Measurements from ENCODE around the gene PHACTR4.
"Not testable (repeated sequence)": the region's sequence is repeated elsewhere in the genome, so short reads cannot be mapped to it uniquely, and the experiment has no call there.

The PHACTR4 gene

DNA sequence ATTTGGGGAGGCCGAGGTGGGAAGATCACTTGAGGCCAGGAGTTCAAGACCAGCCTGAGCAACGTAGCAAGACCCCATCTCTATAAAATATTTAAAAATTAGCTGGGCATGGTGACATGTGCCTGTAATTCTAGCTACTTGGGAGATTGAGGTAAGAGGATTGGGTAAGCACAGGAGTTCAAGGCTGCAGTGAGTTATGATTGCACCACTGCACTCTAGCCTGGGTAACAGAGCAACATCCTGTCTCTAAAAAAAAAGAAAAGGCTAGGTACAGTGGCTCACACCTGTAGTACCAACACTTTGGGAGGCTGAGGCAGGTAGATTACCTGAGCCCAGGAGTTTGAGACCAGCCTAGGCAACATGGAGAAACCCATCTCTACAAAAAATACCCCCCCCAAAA, 100.6 kb downstream of the PHACTR4 start:
- no peak for DNase-seq (ENCODE audit: low read depth)
- no peak overlapping the region for H3K4me3 ChIP-seq (ENCODE audit: low read depth, low read length)

- not testable (repeated sequence) for DNase-seq (ENCODE audit: low read depth); H3K4me3 ChIP-seq (ENCODE audit: low read depth, low read length)
Measured at GRCh38 chr1:28479497-28479896, 110.0 kb downstream of the PHACTR4 start.

DNA sequence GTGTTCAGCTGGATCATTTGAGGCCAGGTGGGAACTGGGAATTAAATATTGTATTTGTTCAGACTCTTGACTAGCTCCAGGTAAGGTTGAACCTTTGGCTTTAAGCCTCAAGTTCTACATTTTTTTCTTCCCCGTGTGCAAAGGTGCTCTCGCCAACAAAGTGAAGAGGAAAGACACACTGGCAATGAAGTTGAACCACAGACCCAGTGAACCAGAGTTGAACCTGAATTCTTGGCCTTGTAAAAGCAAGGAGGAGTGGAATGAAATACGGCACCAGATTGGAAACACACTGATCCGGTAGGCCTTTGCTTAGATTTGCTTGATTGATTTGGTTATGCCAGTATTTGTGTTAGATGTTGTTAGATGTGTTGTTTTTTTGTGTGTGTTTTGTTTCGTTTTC, 110.8 kb downstream of the PHACTR4 start:
- H3K4me3 ChIP-seq (ENCODE audit: low read depth, low read length) = no peak overlapping the region
- no peak for DNase-seq (ENCODE audit: low read depth)

- no peak for DNase-seq (ENCODE audit: low read depth)
- H3K4me3 ChIP-seq (ENCODE audit: low read depth, low read length) = no peak overlapping the region
Measured at GRCh38 chr1:28482138-28482537, 112.6 kb downstream of the PHACTR4 start.

- no peak for DNase-seq (ENCODE audit: low read depth)
- no peak overlapping the region for H3K4me3 ChIP-seq (ENCODE audit: low read depth, low read length)
Measured at GRCh38 chr1:28482702-28483101, 113.2 kb downstream of the PHACTR4 start.

GRCh38 chr1:28494737-28495136, 125.2 kb downstream of the PHACTR4 start:
- no peak overlapping the region for H3K4me3 ChIP-seq (ENCODE audit: low read depth, low read length)
- no peak for DNase-seq (ENCODE audit: low read depth)

DNA sequence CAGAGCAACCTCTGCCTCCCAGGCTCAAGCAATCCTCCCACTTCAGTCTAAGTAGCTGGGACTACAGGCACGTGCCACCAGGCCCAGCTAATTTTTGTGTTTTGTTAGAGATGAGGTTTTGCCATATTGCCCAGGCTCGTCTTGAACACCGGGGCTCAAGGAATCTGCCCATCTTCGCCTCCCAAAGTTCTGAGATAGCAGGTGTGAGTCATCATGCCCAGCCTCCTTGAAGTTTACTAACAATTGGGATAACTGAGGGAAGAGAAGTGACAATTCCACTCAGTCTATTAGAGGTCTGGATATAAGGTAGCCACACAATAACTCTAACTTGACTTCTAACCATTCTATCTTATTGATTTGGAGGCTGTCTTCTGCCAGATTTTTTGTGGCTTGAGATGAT, 130.0 kb downstream of the PHACTR4 start:
- H3K4me3 ChIP-seq (ENCODE audit: low read depth, low read length) = no peak overlapping the region
- no peak for DNase-seq (ENCODE audit: low read depth)

DNA sequence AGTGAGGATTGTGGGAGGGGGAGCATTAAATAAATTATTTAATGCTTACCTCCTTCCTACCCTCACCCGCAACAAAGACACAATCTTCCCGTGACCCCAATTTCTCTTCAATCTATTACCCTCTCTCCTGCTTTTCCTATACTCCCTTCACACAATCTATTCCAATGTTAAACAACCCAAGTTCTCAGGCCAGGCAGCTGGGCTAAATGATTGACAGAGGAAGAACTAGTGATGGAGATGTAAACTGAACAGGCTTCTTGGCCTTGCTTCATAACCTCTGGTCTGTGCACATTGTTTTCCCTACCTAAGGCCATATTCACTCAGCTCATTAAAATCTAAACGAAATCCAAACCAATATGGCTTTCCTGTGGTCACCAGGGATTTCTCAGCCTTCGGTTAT, 132.4 kb downstream of the PHACTR4 start:
- H3K4me3 ChIP-seq (ENCODE audit: low read depth, low read length) = no peak overlapping the region
- DNase-seq (ENCODE audit: low read depth) = no peak

- H3K4me3 ChIP-seq (ENCODE audit: low read depth, low read length) = no peak overlapping the region
- no peak for DNase-seq (ENCODE audit: low read depth)
Measured at GRCh38 chr1:28503117-28503516, 133.6 kb downstream of the PHACTR4 start.

DNA sequence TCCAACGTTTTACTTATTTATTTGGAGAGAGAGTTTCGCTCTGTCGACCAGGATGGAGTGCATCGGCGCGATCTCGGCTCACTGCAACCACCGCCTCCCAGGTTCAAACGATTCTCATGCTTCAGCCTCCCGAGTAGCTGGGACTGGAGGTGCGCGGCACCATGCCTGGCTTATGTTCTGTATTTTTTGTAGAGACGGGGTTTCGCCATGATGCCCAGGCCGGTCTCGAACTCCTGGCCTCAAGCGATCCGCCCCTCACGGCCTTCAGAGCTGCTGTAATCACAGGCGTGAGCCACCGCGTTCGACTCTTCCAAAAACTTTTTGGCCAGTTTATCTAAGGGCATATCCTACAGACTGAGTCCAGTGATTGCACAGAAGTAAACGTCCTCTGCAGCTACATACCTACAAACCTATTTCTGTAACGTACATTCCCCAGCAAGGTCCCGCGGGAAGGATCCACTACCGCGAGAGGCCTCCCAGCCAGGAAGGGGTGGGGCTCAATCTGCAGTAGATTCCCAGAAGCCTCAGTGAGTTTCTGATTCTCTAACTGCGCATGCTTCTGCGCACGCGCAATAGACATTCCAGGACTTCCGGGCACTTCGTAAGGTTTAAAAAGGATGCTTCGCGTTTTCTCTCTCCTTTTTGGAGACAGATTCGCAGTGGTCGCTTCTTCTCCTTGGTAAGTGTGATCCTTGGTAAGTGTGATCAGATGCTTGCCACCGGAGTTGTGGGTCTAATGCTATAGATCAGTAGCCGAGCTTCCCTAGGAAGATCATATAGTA, 136.1 kb downstream of the PHACTR4 start, which contains the start of gene RCC1:
RCC1 (plus strand) TSS at position 638 of the 782 bp plus-strand sequence. CDS start 23,824 bp downstream, outside the sequence.
- DNase-seq (ENCODE audit: low read depth) = peak; percentile 94

GRCh38 chr1:28506907-28507246, 137.3 kb downstream of the PHACTR4 start:
- DNase-seq (ENCODE audit: low read depth) = no peak

More for the DNA sequence above, 136.1 kb downstream of the PHACTR4 start, which contains the start of gene RCC1:
- H3K4me3 ChIP-seq (ENCODE audit: low read depth, low read length) = peak within 1 kb of the TSS; percentile 80

DNA sequence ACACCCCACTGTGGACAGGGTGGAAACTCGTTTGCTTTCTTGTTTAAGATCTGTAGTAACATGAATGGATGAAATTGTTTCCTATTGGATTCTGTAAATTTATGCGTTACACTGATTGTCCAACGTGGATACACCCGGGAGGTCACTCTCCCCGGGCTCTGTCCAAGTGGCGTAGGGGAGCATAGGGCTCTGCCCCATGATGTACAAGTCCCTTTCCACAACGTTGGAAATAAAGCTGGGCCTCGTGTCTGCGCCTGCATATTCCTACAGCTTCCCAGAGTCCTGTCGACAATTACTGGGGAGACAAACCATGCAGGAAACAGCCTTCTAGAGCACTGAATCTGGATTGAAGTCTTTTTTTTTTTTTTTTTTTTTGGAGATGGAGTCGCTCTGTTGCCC, 137.7 kb downstream of the PHACTR4 start:
- no peak for DNase-seq (ENCODE audit: low read depth)
- peak overlapping the region; percentile 80 for H3K4me3 ChIP-seq (ENCODE audit: low read depth, low read length)

More at GRCh38 chr1:28506907-28507246, 137.3 kb downstream of the PHACTR4 start:
- H3K4me3 ChIP-seq (ENCODE audit: low read depth, low read length) = peak overlapping the region; percentile 80

GRCh38 chr1:28507646-28508434, 138.3 kb downstream of the PHACTR4 start:
- peak overlapping the region; percentile 80 for H3K4me3 ChIP-seq (ENCODE audit: low read depth, low read length)
- DNase-seq (ENCODE audit: low read depth) = no peak

DNA sequence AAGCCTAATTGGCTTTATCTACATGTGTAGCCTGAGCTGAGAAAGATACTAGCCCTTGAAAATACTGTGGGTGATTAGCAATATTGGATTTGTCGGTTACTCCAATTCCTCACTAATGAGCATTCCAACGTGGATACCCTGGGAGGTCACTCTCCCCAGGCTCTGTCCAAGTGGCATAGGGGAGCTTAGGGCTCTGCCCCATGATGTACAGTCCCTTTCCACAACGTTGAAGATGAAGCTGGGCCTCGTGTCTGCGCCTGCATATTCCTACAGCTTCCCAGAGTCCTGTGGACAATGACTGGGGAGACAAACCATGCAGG, 138.9 kb downstream of the PHACTR4 start:
- peak overlapping the region; percentile 80 for H3K4me3 ChIP-seq (ENCODE audit: low read depth, low read length)

DNA sequence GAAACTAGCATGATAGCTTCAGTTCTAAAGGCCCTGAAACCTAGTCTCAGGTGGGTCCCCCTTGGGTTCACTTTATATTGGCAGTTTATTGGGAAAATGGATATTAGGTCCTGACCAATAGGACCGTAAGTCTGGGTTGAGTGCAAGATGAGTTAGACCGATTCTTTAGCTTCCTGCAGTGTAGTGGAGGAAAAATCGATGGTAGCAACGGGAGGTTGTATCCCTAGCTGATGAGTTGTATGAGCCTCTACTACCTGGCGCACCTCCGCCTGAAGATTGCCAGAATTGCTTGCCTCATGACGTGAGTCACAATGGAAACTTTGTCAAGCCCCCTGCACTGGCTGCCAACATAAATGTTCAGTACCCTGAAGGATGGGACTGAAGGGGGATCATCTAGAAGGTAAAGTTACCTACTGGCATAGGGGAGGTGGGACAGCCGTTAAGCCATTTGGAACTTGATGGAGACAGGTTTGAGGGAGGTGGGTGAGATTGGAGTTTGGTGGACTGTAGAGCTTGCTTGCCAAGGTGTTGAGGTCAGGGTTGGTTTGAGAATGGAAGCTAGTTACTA, 140.2 kb downstream of the PHACTR4 start:
- no peak for DNase-seq (ENCODE audit: low read depth)

More for the DNA sequence above, 138.9 kb downstream of the PHACTR4 start:
- DNase-seq (ENCODE audit: low read depth) = no peak

GRCh38 chr1:28510273-28510969, 140.9 kb downstream of the PHACTR4 start:
- no peak overlapping the region for H3K4me3 ChIP-seq (ENCODE audit: low read depth, low read length)
- DNase-seq (ENCODE audit: low read depth) = no peak

More for the DNA sequence above, 140.2 kb downstream of the PHACTR4 start:
- no peak overlapping the region for H3K4me3 ChIP-seq (ENCODE audit: low read depth, low read length)

- DNase-seq (ENCODE audit: low read depth) = no peak
- H3K4me3 ChIP-seq (ENCODE audit: low read depth, low read length) = no peak overlapping the region
Measured at GRCh38 chr1:28510970-28511440, 141.5 kb downstream of the PHACTR4 start.

DNA sequence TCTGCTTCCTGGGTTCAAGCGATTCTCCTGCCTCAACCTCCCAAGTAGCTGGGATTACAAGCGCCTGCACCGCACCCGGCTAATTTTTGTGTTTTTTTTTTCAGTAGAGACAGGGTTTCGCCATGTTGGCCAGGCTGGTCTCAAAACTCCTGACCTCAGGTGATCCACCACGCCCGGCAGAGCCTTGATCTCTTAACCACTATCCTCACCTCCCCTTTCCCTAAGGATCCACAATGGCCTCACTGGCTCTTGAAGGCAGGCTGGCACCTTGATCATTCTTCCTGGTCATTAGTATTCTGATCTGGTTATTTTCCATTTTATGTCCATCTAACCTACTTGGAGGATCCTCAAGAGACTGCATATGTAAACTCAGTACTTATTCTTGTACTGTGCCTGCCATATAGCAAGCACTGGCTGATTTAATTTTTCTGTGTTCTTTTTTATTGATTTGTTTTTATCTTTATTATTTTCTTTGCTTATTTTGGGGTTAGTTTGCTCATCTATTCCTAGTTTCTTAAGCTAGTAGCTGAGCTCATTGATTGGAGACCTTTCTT, 142.6 kb downstream of the PHACTR4 start:
- DNase-seq (ENCODE audit: low read depth) = no peak
- H3K4me3 ChIP-seq (ENCODE audit: low read depth, low read length) = no peak overlapping the region

DNA sequence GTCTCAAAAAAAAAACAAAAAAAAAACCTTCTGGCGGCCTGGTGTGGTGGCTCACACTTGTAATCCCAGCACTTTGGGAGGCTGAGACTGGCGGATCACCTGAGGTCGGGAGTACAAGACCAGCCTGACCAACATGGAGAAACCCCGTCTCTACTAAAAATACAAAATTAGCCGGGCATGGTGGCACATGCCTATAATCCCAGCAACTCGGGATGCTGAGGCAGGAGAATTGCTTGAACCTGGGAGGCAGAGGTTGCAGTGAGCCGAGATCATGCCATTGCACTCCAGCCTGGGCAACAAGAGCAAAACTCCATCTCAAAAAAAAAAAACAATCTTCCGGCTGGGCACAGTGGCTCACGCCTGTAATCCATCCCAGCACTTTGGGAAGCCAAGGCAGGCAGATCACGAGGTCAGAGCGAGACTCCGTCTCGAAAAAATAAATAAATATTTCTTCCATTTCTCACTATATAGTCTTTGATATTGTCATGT, 144.9 kb downstream of the PHACTR4 start:
- not testable (repeated sequence) for H3K4me3 ChIP-seq (ENCODE audit: low read depth, low read length); DNase-seq (ENCODE audit: low read depth)
